CD4-positive, alpha-beta T cell treated with Interleukin-21 for 1 hour (primary cell): Measurements from ENCODE around the gene SMARCC1.

Source experiments
- DNase-seq: peaks from one replicate; pipeline ENCODE4 v3.0.0-alpha.2; 2020

Gene SMARCC1

GRCh38 chr3:47536221-47536891 is 245.3 kb downstream of the SMARCC1 start:
- DNase-seq: no peak
